Gastrocnemius medialis (tissue), 4 donors: ENCODE data around the gene ADGRD2. TPM values are rescaled to one million over a fixed set of nuclear protein-coding genes. Genes with fewer than 3 reads are reported as not detected.

ENCODE experiments used
- ATAC-seq, 2 donors: fragments of 150-250 bp; one replicate each; pipeline ENCODE4 v1.9.1; 2016
- DNase-seq, 2 donors: peaks; one replicate each; pipeline ENCODE4 v3.0.0-alpha.2; 2019
- H3K27ac ChIP-seq, 4 donors: fragments of 200-600 bp; sonication (generic); 1 replicate in 1 of 4; 2 replicates in 3 of 4; pipeline ENCODE4 v1.5.1; 2016 to 2018; ENCODE audit warnings: mild to moderate bottlenecking in 2 of 4, moderate library complexity in 1 of 4
- H3K27me3 ChIP-seq, 3 donors: fragments of 200-600 bp; sonication (generic) in 2 of 3; 1 replicate in 1 of 3; 2 replicates in 2 of 3; pipeline versions ENCODE4 v1.5.1 to v1.6.0; 2016 to 2019; ENCODE audit warnings: mild to moderate bottlenecking in 1 of 3, moderate library complexity in 1 of 3
- H3K36me3 ChIP-seq, 2 donors: fragments of 200-600 bp; sonication (generic) in 1 of 2; one replicate each; pipeline ENCODE4 v1.5.1; 2017 to 2018
- H3K4me1 ChIP-seq, 2 donors: fragments of 200-600 bp; sonication (generic) in 1 of 2; one replicate each; pipeline ENCODE4 v1.5.1; 2016 to 2017; ENCODE audit warnings: mild to moderate bottlenecking in 2 of 2
- H3K4me3 ChIP-seq, 4 donors: fragments of 200-600 bp; sonication (generic) in 3 of 4; 1 replicate in 1 of 4; 2 replicates in 3 of 4; pipeline ENCODE4 v1.5.1; 2016 to 2019; ENCODE audit warnings: mild to moderate bottlenecking in 2 of 4
- H3K9me3 ChIP-seq, 3 donors: fragments of 200-600 bp; sonication (generic) in 2 of 3; 1 replicate in 1 of 3; 2 replicates in 2 of 3; pipeline ENCODE4 v1.5.1; 2016 to 2019
- POLR2A ChIP-seq, 2 donors: fragments of 450-650 bp; IDR thresholded peaks; one replicate each; pipeline ENCODE4 v1.6.1; 2017; ENCODE audit warnings: antibody characterized with exemption in 2 of 2, mild to moderate bottlenecking in 2 of 2, moderate library complexity in 2 of 2
- in situ Hi-C, 4 donors: fragments of 200-750 bp; cut with MboI; loops; one replicate each; pipeline versions ENCODE4 v1.15.0 to v1.8.0; 2017; ENCODE audit warnings: low sequenced_read_pairs in 4 of 4
- intact Hi-C: fragments of 100-400 bp; cut with DNase I; formaldehyde crosslinking; loops from one replicate; pipeline ENCODE4 v1.15.1; 2023; ENCODE audit warnings: low total_unique reads
- total RNA-seq, 4 donors: library from RNA; depleted of rRNA; stranded (reverse); fragments of >200 nt; gene quantifications; one replicate each; pipeline versions ENCODE4 v1.1.0 to v1.2.3, GENCODE V29; 2016
- TF ChIP-seq, protein P1 (sequence below), 5 experiments: fragments of 450-650 bp in 3 of 5; fragments of 200-600 bp in 2 of 5; sonication (generic) in 2 of 5; IDR thresholded peaks in 4 of 5; conservative IDR thresholded peaks in 1 of 5; 1 replicate in 4 of 5; 2 replicates in 1 of 5; pipeline ENCODE4 v1.5.1; 2016 to 2019; ENCODE audit warnings: antibody characterized with exemption in 5 of 5, mild to moderate bottlenecking in 3 of 5, moderate library complexity in 3 of 5

The ADGRD2 gene
- total RNA-seq, 4 donors from 2014 or later, result not detected

DNA sequence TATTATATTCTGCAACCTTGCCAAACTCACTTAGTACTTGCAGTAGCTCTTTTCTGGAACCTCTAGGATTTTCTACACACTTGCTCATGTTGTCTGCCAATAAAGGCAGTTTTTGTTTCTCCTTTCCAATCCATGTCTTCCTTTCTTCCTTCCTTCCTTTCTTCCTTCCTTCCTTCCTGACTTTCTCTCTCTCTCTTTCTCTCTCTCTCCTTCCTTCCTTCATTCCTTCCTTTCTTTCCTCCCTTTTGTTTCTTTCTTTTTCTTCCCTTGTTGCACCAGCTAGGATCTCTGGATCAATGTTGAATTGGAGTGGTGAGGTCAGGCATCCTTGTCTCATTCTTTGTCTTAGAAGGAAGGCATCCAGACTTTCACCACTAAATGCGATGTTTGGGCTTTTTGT lies 12.5 kb downstream of the ADGRD2 start:
- Histone ChIP-seq H3K36me3 (no peaks in the 10 kb centered on the region), H3K9me3 (no peaks in the 10 kb centered on the region), H3K27me3 (peaks cover 0 to 2% (median 0%) of the 10 kb centered on the region in 3 donors), H3K27ac (no peak overlapping the region), H3K4me3 (no peak overlapping the region), H3K4me1 (no peaks in the 10 kb centered on the region)
- DNase-seq (no peak), ATAC-seq (no peak)
- no peak for TF ChIP-seq POLR2A (IDR thresholded peaks at IDR 0.05)
- TF ChIP-seq, protein P1, sequence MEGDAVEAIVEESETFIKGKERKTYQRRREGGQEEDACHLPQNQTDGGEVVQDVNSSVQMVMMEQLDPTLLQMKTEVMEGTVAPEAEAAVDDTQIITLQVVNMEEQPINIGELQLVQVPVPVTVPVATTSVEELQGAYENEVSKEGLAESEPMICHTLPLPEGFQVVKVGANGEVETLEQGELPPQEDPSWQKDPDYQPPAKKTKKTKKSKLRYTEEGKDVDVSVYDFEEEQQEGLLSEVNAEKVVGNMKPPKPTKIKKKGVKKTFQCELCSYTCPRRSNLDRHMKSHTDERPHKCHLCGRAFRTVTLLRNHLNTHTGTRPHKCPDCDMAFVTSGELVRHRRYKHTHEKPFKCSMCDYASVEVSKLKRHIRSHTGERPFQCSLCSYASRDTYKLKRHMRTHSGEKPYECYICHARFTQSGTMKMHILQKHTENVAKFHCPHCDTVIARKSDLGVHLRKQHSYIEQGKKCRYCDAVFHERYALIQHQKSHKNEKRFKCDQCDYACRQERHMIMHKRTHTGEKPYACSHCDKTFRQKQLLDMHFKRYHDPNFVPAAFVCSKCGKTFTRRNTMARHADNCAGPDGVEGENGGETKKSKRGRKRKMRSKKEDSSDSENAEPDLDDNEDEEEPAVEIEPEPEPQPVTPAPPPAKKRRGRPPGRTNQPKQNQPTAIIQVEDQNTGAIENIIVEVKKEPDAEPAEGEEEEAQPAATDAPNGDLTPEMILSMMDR (IDR thresholded peaks at IDR 0.05 in 4 of 5, conservative IDR thresholded peaks at IDR 0.05 in 1 of 5), result no peak
- intact Hi-C loops (no loop called here), in situ Hi-C loops (no loop called here)

DNA sequence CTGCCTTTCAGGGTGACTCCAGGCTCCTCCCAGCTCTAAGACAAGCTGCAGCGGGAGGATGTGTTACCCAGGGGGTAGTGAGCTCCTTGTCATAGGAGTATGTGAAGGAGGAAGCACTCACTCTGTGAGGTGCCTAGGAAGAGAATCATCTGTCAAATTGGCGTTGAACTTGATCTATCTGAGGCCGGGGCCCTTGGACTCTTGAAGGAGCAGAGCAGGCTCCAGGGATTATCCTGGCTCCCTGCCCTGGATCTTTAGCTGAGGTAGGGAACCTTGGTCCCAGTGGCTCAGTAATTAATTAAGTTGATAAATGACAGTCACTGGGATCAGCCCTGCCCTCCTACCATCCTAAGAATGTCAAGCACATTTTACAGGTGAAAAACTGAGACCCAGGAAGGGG lies 15.5 kb downstream of the ADGRD2 start:
- Histone ChIP-seq H3K27me3 (peaks cover 0 to 2% (median 0%) of the 10 kb centered on the region in 3 donors), H3K4me1 (no peaks in the 10 kb centered on the region), H3K36me3 (no peaks in the 10 kb centered on the region), H3K27ac (no peak overlapping the region), H3K4me3 (no peak overlapping the region), H3K9me3 (no peaks in the 10 kb centered on the region)
- in situ Hi-C loops, result no loop called here
- no peak for ATAC-seq
- TF ChIP-seq, protein P1 (IDR thresholded peaks at IDR 0.05 in 4 of 5, conservative IDR thresholded peaks at IDR 0.05 in 1 of 5), result no peak
- no peak for TF ChIP-seq POLR2A (IDR thresholded peaks at IDR 0.05)
- intact Hi-C loops, result no loop called here
- DNase-seq, result no peak

DNA sequence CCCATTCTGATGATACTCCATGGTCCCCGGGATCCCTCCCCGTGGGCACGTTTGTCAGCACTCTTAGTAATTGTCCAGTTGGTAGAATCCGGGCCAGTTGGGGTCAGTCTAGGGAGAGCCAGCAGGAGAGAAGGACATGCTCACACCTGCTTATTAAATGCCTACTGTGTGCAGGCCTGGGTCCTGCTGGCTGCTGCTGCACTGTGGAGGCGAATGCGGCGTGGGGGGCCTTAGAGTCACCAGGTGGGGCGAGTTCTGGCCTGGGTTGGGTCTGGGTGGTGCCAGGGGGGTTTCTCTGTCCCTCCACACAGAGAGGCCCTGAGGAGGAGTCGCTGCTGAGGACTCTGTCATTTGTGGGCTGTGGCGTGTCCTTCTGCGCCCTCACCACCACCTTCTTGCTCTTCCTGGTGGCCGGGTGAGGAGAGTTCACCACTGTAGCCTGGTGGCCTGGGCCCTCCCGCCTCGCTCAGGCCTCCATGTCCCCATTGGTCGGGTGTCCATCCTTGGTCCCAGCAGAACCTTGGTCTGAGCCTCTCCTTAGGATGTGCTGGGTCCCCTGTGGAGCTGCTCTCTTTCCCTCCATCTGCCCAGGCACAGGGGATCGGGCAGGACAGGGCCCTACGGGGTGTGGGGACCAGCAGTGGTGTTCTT lies 17.3 kb downstream of the ADGRD2 start:
- TF ChIP-seq POLR2A (IDR thresholded peaks at IDR 0.05), result no peak
- TF ChIP-seq, protein P1 (IDR thresholded peaks at IDR 0.05 in 4 of 5, conservative IDR thresholded peaks at IDR 0.05 in 1 of 5), result no peak
- intact Hi-C loops, result no loop called here
- no peaks in the 10 kb centered on the region for H3K4me1 ChIP-seq
- H3K27me3 ChIP-seq, result peaks cover 0 to 2% (median 0%) of the 10 kb centered on the region in 3 donors
- no peak overlapping the region for H3K4me3 ChIP-seq
- in situ Hi-C loops, result no loop called here
- no peaks in the 10 kb centered on the region for H3K36me3 ChIP-seq
- no peaks in the 10 kb centered on the region for H3K9me3 ChIP-seq
- no peak overlapping the region for H3K27ac ChIP-seq
- ATAC-seq (no peak), DNase-seq (no peak)

DNA sequence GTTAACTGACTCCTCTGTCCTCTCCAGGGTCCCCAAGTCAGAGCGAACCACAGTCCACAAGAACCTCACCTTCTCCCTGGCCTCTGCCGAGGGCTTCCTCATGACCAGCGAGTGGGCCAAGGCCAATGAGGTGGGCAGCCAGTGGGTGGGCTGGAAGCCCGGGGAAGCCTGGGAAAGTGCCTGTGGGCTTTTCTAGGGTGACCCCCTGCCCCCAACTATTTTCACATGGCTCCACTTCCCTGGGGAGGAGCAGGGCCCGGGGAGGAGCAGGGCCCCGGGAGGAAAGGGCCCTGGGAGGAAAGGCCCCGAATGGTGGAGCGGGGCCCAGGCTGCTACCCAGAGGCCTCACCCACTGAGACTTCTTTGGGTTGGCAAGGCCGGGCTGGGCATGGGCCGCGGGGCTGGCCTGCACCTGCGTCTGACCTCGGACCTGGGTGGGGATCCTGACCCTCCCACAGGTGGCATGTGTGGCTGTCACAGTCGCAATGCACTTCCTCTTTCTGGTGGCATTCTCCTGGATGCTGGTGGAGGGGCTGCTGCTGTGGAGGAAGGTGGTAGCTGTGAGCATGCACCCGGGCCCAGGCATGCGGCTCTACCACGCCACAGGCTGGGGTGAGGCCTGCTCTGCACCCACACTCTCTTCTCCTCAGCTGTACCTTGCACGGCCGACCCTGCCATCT lies 17.9 kb downstream of the ADGRD2 start:
- intact Hi-C loops (no loop called here), in situ Hi-C loops (no loop called here)
- ATAC-seq (no peak), DNase-seq (no peak)
- Histone ChIP-seq H3K4me3 (no peak overlapping the region), H3K27ac (no peak overlapping the region), H3K27me3 (peaks cover 0 to 2% (median 0%) of the 10 kb centered on the region in 3 donors), H3K36me3 (no peaks in the 10 kb centered on the region), H3K9me3 (no peaks in the 10 kb centered on the region), H3K4me1 (no peaks in the 10 kb centered on the region)
- no peak for TF ChIP-seq POLR2A (IDR thresholded peaks at IDR 0.05)
- TF ChIP-seq, protein P1 (IDR thresholded peaks at IDR 0.05 in 4 of 5, conservative IDR thresholded peaks at IDR 0.05 in 1 of 5), result no peak
